ENCODE data around the gene HCCS.
"Not testable (repeated sequence)": the region's sequence is repeated elsewhere in the genome, so short reads cannot be mapped to it uniquely, and the experiment has no call there.

Gene HCCS

GRCh38 chrX:11111037-11111851 is at the start of gene HCCS:
HCCS (plus strand) TSS chrX:11111332; CDS start chrX:11112061, 729 bp downstream.
- FAIRE-seq = no peak

DNA sequence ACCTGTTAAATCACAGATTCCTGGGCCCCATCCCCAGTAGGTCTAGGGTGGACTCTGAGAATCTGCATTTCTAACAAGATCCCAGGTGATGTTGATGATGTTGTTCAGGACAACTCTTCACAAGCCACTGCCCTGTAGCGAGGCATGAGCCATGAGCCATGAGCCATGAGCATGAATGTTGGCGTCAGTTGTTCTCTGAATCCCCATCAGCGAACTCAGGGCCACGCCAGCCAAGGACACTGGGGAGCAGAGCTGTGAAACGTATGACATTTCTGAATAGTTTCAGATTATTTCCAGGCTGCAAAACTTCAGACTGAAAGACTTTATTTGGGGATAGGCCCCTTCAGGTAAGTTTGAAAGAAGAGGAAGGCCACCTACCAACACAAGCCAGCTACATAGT is 46.9 kb upstream of the HCCS start:
- no peak for FAIRE-seq

GRCh38 chrX:11064851-11065600 is 46.1 kb upstream of the HCCS start:
- no peak for FAIRE-seq

DNA sequence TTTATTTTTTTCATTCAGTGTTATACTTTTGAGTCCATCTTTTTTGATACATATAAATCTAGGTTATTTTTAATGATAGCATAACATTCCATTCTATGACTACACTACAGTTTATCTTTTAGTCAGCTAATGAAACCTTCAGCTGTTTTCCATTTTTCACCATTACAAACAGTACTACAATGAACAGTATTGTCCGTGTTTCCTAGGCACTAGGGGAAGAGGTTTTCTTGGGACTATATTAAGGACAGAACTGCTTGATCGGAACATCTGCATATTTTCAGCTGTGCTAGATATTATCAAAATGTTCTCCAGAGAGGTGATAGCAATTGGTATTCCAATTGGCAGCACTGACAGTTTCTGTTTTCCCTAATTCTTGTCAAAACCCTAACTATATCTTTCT is 44.3 kb upstream of the HCCS start:
- FAIRE-seq = no peak

- no peak for FAIRE-seq
Observed at GRCh38 chrX:11073381-11073780, 37.8 kb upstream of the HCCS start.

GRCh38 chrX:11080741-11081305 is 30.3 kb upstream of the HCCS start:
- no peak for FAIRE-seq

- FAIRE-seq = no peak
Observed at GRCh38 chrX:11081511-11081910, 29.6 kb upstream of the HCCS start.

- no peak for FAIRE-seq
Observed at GRCh38 chrX:11085305-11085704, 25.8 kb upstream of the HCCS start.

DNA sequence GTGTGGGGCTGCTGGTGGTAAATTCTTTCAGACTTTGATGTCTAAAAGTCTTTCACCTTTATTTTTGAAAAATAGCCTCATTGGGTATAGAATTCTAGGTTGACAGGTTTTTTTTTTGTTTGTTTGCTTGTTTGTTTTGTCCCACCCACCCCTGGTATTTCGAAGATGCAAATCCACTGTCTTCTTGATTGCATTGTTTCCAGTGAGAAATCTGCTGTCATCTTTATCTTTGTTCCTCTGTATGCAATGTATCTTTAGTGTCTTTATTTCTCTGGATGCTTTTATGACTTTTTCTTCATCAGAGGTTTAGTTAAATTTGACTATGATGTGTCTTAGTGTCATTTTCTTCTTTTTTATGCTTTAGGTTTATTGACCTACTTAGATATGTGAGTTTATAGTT is 21.3 kb upstream of the HCCS start:
- no peak for FAIRE-seq

DNA sequence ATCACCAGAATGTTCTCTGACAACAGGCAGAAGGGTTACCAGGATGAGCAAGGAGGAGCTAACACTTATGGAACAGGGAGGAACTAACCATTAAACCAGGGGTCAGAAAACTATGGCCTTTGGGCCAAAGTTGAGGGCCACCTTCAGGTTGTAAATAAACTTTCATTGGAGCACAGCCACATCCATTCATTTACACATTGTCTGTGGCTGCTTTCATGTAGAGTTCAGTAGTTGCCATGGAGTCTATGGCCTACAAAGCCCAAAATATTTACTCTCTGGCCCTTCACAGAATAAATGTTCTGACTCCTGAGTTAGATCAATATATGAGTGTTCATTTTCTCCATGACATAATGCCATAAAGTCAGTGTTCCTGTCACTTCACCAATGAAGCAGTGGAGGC is 13.2 kb upstream of the HCCS start:
- FAIRE-seq = no peak

- FAIRE-seq = no peak
Observed at GRCh38 chrX:11099465-11099864, 11.7 kb upstream of the HCCS start.

DNA sequence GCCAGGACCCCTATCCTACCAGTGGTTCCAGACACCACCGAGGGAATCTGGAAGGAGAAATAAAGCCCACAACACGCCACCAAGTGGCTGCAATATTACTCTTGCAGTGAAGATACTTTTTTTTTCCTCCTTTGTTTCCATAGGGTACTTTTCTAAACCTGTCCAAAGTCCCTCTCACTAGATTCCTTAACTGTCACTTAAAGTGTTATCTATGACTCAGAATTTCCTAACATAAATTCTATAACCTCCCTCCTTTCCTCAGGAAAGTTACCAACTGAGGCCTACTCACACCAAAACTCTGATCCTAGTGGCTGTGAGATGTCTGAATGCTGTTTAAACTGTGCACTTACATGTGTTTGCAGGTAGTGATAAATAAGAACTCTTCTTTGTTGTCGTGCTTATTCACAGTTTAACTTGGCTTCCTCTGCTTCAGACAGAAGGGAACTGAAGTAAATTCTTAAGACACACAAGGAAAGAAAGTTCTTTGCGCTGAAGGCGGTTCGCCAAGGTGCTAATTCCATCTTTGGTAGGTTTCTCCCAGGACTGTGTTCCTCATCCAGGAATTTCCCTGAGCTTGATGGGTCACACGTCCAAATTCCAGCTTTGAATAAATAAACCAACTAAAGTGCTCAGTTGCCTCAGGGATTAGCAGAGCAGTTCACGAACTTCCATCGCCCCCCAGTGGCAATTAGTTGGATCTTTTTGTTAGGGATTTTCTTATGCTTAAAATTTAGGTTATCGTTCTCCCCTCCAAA is 10.7 kb upstream of the HCCS start:
- FAIRE-seq = no peak

GRCh38 chrX:11103006-11103405 is 8.1 kb upstream of the HCCS start:
- FAIRE-seq = no peak

GRCh38 chrX:11103751-11104150 is 7.4 kb upstream of the HCCS start:
- no peak for FAIRE-seq

DNA sequence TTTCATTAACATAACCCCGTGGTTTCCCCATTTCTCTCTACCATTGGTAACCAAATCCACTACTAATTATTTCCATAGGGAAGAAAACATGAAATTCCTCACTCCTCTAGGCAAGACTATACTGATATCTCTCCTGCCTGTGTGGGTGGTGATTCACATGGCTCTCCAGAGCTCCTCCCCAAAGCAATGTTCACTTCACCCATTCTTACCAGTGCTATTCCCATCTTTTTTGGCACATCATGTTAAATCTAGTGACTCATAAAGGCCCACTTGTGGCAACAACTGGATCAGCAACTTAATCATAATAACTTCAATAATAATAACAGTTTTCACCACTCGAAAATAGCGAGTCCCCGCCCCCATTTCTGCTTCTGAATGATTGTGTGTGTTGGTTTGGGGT is 6.1 kb upstream of the HCCS start:
- FAIRE-seq = no peak

GRCh38 chrX:11108253-11108941 is 2.7 kb upstream of the HCCS start:
- FAIRE-seq = no peak

DNA sequence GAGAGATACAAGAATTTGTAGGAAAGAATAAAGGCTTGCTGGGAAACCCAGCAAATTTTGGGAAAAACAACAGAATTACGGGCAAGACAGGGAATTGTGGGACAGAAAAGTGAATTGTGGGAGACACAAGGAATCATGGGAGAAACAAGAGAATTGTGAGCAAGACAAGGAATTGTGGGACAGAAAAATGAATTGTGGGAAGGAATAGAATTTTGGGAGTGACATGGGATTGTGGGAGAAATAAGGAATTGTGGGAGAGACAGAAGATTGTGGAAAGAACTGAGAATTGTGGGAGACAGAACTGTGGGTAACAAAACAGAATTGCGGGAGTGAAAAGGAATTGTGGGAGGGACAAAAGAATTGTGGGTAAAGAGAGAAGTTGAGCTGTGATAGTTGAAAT is 1.2 kb upstream of the HCCS start:
- FAIRE-seq = no peak

DNA sequence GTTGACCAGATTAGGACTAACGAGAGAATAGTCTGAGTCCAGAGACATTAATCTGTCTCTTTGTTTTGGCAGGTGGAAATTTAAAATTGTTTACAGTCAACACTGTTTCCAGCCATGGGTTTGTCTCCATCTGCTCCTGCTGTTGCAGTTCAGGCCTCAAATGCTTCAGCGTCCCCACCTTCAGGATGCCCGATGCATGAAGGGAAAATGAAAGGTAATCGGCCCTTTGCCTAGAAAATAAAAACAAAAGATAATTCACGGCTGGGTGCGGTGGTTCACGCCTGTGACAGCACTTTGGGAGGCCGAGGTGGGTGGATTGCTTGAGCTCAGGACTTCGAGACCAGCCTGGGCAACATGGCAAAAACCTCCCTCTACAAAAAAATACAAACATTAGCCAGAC is 815 bp downstream of the HCCS start:
- no peak for FAIRE-seq

GRCh38 chrX:11113731-11114130 is 2.6 kb downstream of the HCCS start:
- no peak for FAIRE-seq

DNA sequence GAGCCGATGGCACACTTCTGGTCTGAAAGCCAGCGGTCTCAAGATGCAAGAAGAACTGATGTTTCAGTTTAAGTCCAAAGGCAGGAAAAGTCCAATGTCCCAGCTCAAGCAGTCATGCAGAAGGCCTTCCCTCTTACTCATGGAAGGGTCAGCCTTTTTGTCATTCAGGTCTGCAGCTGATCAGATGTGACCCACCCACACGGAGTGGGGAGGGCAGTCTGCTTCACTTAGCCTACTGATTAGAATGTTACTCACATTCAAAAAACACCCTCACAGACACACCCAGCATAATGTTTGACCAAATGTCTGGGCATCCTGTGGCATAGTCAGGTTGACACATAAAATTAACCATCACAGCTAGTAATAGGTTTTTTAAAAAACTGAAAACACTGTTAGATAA is 6.6 kb downstream of the HCCS start:
- FAIRE-seq = no peak

GRCh38 chrX:11119313-11119943 is 8.3 kb downstream of the HCCS start:
- no peak for FAIRE-seq

- FAIRE-seq = not testable (repeated sequence)
Observed at GRCh38 chrX:11123087-11123486, 12.0 kb downstream of the HCCS start.
